GM23338 (cell line): ENCODE results near the gene SMYD1. TPM values are rescaled to one million over a fixed set of nuclear protein-coding genes. Genes with fewer than 3 reads are reported as not detected.

ENCODE experiments used
- ATAC-seq: fragments of 200-7000 bp; cut with Tn5 transposase; 3 replicates; pipeline ENCODE4 v1.9.1; 2020
- DNase-seq: peaks from one replicate; pipeline ENCODE4 v3.0.0-alpha.2; 2015; ENCODE audit warnings: low spot score
- H2AFZ ChIP-seq: fragments of 200-600 bp; sonication (generic); 2 replicates; pipeline ENCODE4 v1.8.0; 2016; ENCODE audit warnings: antibody characterized with exemption, mild to moderate bottlenecking, moderate library complexity
- H3F3A ChIP-seq: fragments of 200-600 bp; sonication (generic); replicated peaks from 2 replicates; pipeline ENCODE4 v1.8.0; 2017; ENCODE audit warnings: antibody characterized with exemption, mixed run types, low read depth
- H3K27ac ChIP-seq: fragments of 200-600 bp; sonication (generic); 2 replicates; pipeline ENCODE4 v1.6.1; 2016; ENCODE audit warnings: low read depth
- H3K27me3 ChIP-seq: fragments of 200-600 bp; sonication (generic); 2 replicates; pipeline ENCODE4 v1.8.0; 2016; ENCODE audit warnings: mild to moderate bottlenecking, mixed run types, moderate library complexity; ENCODE audit not compliant: insufficient read depth
- H3K36me3 ChIP-seq: fragments of 200-600 bp; sonication (generic); 2 replicates; pipeline ENCODE4 v1.8.0; 2016; ENCODE audit warnings: mild to moderate bottlenecking; ENCODE audit not compliant: insufficient read depth
- H3K4me1 ChIP-seq: fragments of 200-600 bp; sonication (generic); 2 replicates; pipeline ENCODE4 v1.8.0; 2016; ENCODE audit warnings: mild to moderate bottlenecking, moderate library complexity; ENCODE audit not compliant: insufficient read depth
- H3K4me2 ChIP-seq: fragments of 200-600 bp; sonication (generic); 2 replicates; pipeline ENCODE4 v1.7.1; 2017; ENCODE audit warnings: mixed run types
- H3K4me3 ChIP-seq: fragments of 200-600 bp; sonication (generic); 2 replicates; pipeline ENCODE4 v1.6.1; 2016; ENCODE audit warnings: mixed run types
- H3K79me2 ChIP-seq: fragments of 200-600 bp; sonication (generic); replicated peaks from 2 replicates; pipeline ENCODE4 v1.8.0; 2017; ENCODE audit warnings: mild to moderate bottlenecking; ENCODE audit not compliant: insufficient read depth
- H3K9me2 ChIP-seq: fragments of 200-600 bp; sonication (generic); 2 replicates; pipeline ENCODE4 v1.8.0; 2017; ENCODE audit not compliant: insufficient read depth
- H4K20me1 ChIP-seq: fragments of 200-600 bp; sonication (generic); replicated peaks from 2 replicates; pipeline ENCODE4 v1.8.0; 2017; ENCODE audit warnings: mild to moderate bottlenecking; ENCODE audit not compliant: insufficient read depth
- H3K27ac Mint-ChIP-seq: 2 replicates; pipeline ENCODE4 v1.8.0; 2020; ENCODE audit warnings: inconsistent platforms, mild to moderate bottlenecking, moderate library complexity, mixed read lengths
- H3K27me3 Mint-ChIP-seq: 3 replicates; pipeline ENCODE4 v1.8.0; 2022; ENCODE audit warnings: low read depth, mild to moderate bottlenecking, moderate library complexity, mixed read lengths, inconsistent platforms; ENCODE audit not compliant: insufficient read depth, poor library complexity
- H3K36me3 Mint-ChIP-seq: 3 replicates; pipeline ENCODE4 v1.8.0; 2021; ENCODE audit warnings: low read depth, mild to moderate bottlenecking, inconsistent platforms, moderate library complexity, mixed read lengths
- H3K4me1 Mint-ChIP-seq: 3 replicates; pipeline ENCODE4 v1.8.0; 2020; ENCODE audit warnings: mild to moderate bottlenecking, inconsistent platforms, mixed read lengths
- H3K4me3 Mint-ChIP-seq: 3 replicates; pipeline ENCODE4 v1.8.0; 2021; ENCODE audit warnings: moderate library complexity, mild to moderate bottlenecking, inconsistent platforms, mixed read lengths
- H3K9me3 Mint-ChIP-seq: 3 replicates; pipeline ENCODE4 v1.8.0; 2020; ENCODE audit warnings: moderate library complexity, mild to moderate bottlenecking, inconsistent platforms, mixed read lengths
- CREB1 ChIP-seq: fragments of 250-450 bp; sonication (Bioruptor Pico); IDR thresholded peaks from 2 replicates; pipeline ENCODE4 v1.5.0; 2020; ENCODE audit warnings: low read depth, mild to moderate bottlenecking, moderate library complexity
- NANOG ChIP-seq: IDR thresholded peaks from 2 replicates; pipeline ENCODE4 v1.6.1; 2016; ENCODE audit warnings: antibody characterized with exemption, borderline replicate concordance
- POLR2AphosphoS5 ChIP-seq: IDR thresholded peaks from 2 replicates; pipeline ENCODE4 v1.6.1; 2016; ENCODE audit warnings: antibody characterized with exemption, low read depth
- ZNF114 ChIP-seq: fragments of 250-450 bp; sonication (Bioruptor Pico); IDR thresholded peaks from 2 replicates; pipeline ENCODE4 v1.5.0; 2020; ENCODE audit warnings: mild to moderate bottlenecking, moderate library complexity
- microRNA-seq: library from miRNA; unstranded; fragments of <30 nt; microRNA quantifications from one replicate; pipeline ENCODE4, GENCODE V29; 2017
- polyA plus RNA-seq: library from polyadenylated mRNA; unstranded; fragments of >200 nt; fragmentation: Nextera tagmentation; extraction: Ambion mirVana; gene quantifications from 2 replicates; pipeline ENCODE4 v1.2.1, GENCODE V29; 2016
- small RNA-seq: library from RNA; depleted of rRNA; stranded (forward); fragments of <200 nt; gene quantifications from one replicate; pipeline ENCODE3, GENCODE V24; 2014; ENCODE audit warnings: low replicate concordance
- total RNA-seq: library from RNA; depleted of rRNA; stranded (reverse); fragments of >200 nt; shearing (Covaris generic); gene quantifications from 2 replicates; pipeline ENCODE4 v1.2.3, GENCODE V29; 2014; rRNA removed
- TF ChIP-seq, protein P1 (sequence below): fragments of 250-450 bp; sonication (Bioruptor Pico); IDR thresholded peaks from 2 replicates; pipeline ENCODE4 v1.5.0; 2020; ENCODE audit warnings: mild to moderate bottlenecking, moderate library complexity

SMYD1 gene
- total and polyA plus RNA-seq, 2 experiments from 2014 or later = 0.07 TPM; not detected in 1

DNA sequence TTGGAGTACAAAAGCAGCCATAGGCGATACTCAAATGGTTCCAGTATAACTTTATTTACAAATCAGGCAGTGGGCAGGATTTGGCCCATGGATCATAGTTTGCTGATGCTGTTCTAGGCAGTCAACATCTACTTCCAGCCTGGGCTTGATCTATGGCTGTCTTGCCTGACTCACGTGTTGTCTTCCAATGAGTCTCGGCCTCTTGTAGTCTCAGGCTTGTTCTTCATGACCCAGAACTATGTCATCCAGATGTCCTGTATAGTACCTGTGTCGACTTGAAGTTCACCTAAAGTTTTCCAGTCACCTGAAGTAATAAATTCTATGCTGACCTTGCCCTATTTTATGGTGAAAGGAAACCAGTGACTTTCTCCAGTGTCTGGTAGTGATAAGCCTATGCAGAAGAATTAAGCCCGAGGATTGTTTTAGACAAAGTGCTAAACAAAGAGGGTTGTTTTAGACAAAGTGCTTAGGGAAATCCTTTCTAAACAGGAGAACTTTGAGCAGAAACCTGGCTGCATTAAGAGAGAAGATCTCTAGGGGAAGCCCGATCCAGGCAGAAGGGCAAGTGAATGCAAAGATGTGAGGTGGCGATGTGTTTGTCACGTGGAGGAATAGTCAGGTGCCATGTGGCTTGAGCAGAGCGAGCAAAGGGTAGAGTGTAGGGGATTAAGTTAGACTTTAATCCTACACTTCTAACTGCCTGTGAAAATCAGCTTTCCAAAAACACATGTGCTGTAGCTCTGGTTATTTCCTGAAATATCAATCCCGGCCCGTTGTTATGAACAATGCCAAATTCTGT lies 94.0 kb downstream of the SMYD1 start:
- Histone ChIP-seq H2AFZ (no peak overlapping the region), H3K4me3 (no peak overlapping the region), H3K27me3 (no peaks in the 10 kb centered on the region), H4K20me1 (no peaks in the 10 kb centered on the region), H3K36me3 (no peaks in the 10 kb centered on the region), H3K9me2 (no peaks in the 10 kb centered on the region), H3K79me2 (no peaks in the 10 kb centered on the region), H3K4me2 (no peak overlapping the region), H3K4me1 (peaks cover 9% of the 10 kb centered on the region), H3F3A (no peaks in the 10 kb centered on the region), H3K27ac (no peak overlapping the region)
- no peak for DNase-seq
- TF ChIP-seq CREB1 (CRISPR knock-in tag) (no peak), ZNF114 (CRISPR knock-in tag) (no peak), POLR2AphosphoS5 (no peak), NANOG (no peak)
- TF ChIP-seq, protein P1, sequence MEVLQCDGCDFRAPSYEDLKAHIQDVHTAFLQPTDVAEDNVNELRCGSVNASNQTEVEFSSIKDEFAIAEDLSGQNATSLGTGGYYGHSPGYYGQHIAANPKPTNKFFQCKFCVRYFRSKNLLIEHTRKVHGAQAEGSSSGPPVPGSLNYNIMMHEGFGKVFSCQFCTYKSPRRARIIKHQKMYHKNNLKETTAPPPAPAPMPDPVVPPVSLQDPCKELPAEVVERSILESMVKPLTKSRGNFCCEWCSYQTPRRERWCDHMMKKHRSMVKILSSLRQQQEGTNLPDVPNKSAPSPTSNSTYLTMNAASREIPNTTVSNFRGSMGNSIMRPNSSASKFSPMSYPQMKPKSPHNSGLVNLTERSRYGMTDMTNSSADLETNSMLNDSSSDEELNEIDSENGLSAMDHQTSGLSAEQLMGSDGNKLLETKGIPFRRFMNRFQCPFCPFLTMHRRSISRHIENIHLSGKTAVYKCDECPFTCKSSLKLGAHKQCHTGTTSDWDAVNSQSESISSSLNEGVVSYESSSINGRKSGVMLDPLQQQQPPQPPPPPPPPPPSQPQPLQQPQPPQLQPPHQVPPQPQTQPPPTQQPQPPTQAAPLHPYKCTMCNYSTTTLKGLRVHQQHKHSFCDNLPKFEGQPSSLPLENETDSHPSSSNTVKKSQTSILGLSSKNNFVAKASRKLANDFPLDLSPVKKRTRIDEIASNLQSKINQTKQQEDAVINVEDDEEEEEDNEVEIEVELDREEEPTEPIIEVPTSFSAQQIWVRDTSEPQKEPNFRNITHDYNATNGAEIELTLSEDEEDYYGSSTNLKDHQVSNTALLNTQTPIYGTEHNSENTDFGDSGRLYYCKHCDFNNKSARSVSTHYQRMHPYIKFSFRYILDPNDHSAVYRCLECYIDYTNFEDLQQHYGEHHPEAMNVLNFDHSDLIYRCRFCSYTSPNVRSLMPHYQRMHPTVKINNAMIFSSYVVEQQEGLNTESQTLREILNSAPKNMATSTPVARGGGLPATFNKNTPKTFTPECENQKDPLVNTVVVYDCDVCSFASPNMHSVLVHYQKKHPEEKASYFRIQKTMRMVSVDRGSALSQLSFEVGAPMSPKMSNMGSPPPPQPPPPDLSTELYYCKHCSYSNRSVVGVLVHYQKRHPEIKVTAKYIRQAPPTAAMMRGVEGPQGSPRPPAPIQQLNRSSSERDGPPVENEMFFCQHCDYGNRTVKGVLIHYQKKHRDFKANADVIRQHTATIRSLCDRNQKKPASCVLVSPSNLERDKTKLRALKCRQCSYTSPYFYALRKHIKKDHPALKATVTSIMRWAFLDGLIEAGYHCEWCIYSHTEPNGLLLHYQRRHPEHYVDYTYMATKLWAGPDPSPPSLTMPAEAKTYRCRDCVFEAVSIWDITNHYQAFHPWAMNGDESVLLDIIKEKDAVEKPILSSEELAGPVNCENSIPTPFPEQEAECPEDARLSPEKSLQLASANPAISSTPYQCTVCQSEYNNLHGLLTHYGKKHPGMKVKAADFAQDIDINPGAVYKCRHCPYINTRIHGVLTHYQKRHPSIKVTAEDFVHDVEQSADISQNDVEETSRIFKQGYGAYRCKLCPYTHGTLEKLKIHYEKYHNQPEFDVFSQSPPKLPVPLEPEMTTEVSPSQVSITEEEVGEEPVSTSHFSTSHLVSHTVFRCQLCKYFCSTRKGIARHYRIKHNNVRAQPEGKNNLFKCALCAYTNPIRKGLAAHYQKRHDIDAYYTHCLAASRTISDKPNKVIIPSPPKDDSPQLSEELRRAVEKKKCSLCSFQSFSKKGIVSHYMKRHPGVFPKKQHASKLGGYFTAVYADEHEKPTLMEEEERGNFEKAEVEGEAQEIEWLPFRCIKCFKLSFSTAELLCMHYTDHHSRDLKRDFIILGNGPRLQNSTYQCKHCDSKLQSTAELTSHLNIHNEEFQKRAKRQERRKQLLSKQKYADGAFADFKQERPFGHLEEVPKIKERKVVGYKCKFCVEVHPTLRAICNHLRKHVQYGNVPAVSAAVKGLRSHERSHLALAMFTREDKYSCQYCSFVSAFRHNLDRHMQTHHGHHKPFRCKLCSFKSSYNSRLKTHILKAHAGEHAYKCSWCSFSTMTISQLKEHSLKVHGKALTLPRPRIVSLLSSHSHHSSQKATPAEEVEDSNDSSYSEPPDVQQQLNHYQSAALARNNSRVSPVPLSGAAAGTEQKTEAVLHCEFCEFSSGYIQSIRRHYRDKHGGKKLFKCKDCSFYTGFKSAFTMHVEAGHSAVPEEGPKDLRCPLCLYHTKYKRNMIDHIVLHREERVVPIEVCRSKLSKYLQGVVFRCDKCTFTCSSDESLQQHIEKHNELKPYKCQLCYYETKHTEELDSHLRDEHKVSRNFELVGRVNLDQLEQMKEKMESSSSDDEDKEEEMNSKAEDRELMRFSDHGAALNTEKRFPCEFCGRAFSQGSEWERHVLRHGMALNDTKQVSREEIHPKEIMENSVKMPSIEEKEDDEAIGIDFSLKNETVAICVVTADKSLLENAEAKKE (CRISPR knock-in tag) = no peak
- Mint-ChIP-seq H3K9me3 (no peaks in the 10 kb centered on the region; the same call in 2 of the 3 replicates), H3K4me3 (no peak overlapping the region), H3K27ac (no peak overlapping the region), H3K36me3 (no peaks in the 10 kb centered on the region; the same call in 2 of the 3 replicates), H3K4me1 (peaks cover 9% of the 10 kb centered on the region), H3K27me3 (peaks cover 2% of the 10 kb centered on the region)
- ATAC-seq = no peak

Small RNAs within 50 kb of the gene (microRNA-seq; reads per million reads assigned to microRNA genes)
- gene MIR4780 = not detected

Small RNAs within 50 kb of the gene (small RNA-seq; reads per million reads assigned to genes)
- gene MIR4780 = not detected

Other genes starting within 250 kb of the SMYD1 start
- 0.56 TPM in 1 of 2 replicates, not detected in the other for gene RGPD2, start 242.0 kb upstream of the SMYD1 start, total RNA-seq
- gene RGPD2, start 242.0 kb upstream of the SMYD1 start, polyA plus RNA-seq = 1.7 TPM in 1 of 2 replicates, not detected in the other
- not detected in 2 replicates for gene RNU2-63P, start 51.3 kb upstream of the SMYD1 start, total RNA-seq
- gene RNU2-63P, start 51.3 kb upstream of the SMYD1 start, polyA plus RNA-seq = 2.0 and 2.8 TPM in 2 replicates
- 10.3 and 10.5 TPM in 2 replicates for gene KRCC1, start 12.0 kb upstream of the SMYD1 start, total RNA-seq
- gene KRCC1, start 12.0 kb upstream of the SMYD1 start, polyA plus RNA-seq = 12.5 and 12.8 TPM in 2 replicates
- not detected in 2 replicates for gene FABP1, start 60.2 kb downstream of the SMYD1 start, total RNA-seq
- gene FABP1, start 60.2 kb downstream of the SMYD1 start, polyA plus RNA-seq = not detected in 2 replicates
- gene THNSL2, start 102.5 kb downstream of the SMYD1 start, total RNA-seq = 8.6 and 12.9 TPM in 2 replicates
- 3.8 and 3.9 TPM in 2 replicates for gene THNSL2, start 102.5 kb downstream of the SMYD1 start, polyA plus RNA-seq